PC-3 (cell line): ENCODE measurements around the gene FBN2.

ENCODE experiments used
- CTCF ChIP-seq: fragments of 300-600 bp; sonication (generic); conservative IDR thresholded peaks from 2 replicates; pipeline ENCODE4 v1.5.1; 2017; ENCODE audit warnings: antibody characterized with exemption, low read depth, mild to moderate bottlenecking, low read length
- EZH2 ChIP-seq: fragments of 300-600 bp; sonication (generic); IDR thresholded peaks from one replicate; pipeline ENCODE4 v1.6.1; 2017; ENCODE audit warnings: antibody characterized with exemption, mild to moderate bottlenecking, low read length; ENCODE audit not compliant: unreplicated experiment

DNA sequence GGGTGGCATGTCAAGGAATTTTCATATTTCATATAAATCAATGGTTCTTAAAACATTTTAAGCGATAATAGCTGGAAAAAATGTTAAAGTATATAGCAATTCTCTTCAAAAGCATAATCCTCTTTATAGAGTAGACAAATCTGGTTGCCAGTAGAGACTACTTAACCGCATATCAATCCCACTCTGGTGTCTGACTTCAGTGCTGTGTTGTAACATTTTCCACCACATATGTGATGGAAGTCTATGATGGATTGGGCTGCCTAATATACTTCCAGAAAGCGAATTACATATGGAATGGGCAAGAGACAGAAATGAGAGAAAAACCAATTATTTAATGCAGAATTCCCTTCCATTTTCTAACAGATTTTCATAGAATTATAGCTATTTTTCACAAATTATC, 54.3 kb downstream of the FBN2 start:
- TF ChIP-seq CTCF (no peak), EZH2 (no peak)
